Tibial artery (tissue), 4 donors: ENCODE data around the gene MATN4.

ENCODE experiments used
- DNase-seq, 2 donors: peaks; one replicate each; pipeline ENCODE4 v3.0.0-alpha.2; 2019
- H3K27ac ChIP-seq, 2 donors: fragments of 200-600 bp; sonication (generic) in 1 of 2; 1 replicate in 1 of 2; 2 replicates in 1 of 2; pipeline ENCODE4 v1.5.1; 2018 to 2019; ENCODE audit warnings: mild to moderate bottlenecking in 1 of 2
- H3K27me3 ChIP-seq, 2 donors: fragments of 200-600 bp; sonication (generic) in 1 of 2; one replicate each; pipeline versions ENCODE4 v1.5.1 to v1.6.0; 2016 to 2019
- H3K36me3 ChIP-seq, 3 donors: fragments of 200-600 bp; sonication (generic) in 2 of 3; one replicate each; pipeline ENCODE4 v1.5.1; 2016 to 2019; ENCODE audit warnings: mild to moderate bottlenecking in 2 of 3
- H3K4me1 ChIP-seq, 4 donors: fragments of 200-600 bp; sonication (generic) in 2 of 4; 1 replicate in 3 of 4; 2 replicates in 1 of 4; pipeline ENCODE4 v1.5.1; 2016 to 2019
- H3K4me3 ChIP-seq, 2 donors: fragments of 200-600 bp; sonication (generic) in 1 of 2; 1 replicate in 1 of 2; 2 replicates in 1 of 2; pipeline ENCODE4 v1.5.1; 2018 to 2019; ENCODE audit warnings: mild to moderate bottlenecking in 2 of 2
- H3K9me3 ChIP-seq, 3 donors: fragments of 200-600 bp; sonication (generic) in 1 of 3; one replicate each; pipeline ENCODE4 v1.5.1; 2016 to 2019
- intact Hi-C: fragments of 100-400 bp; cut with DNase I; formaldehyde crosslinking; loops from one replicate; pipeline ENCODE4 v1.15.0; 2023; ENCODE audit warnings: low total_unique reads
- TF ChIP-seq, protein P1 (sequence below), 2 experiments: fragments of 200-600 bp in 1 of 2; fragments of 450-650 bp in 1 of 2; IDR thresholded peaks; one replicate each; pipeline ENCODE4 v1.5.1; 2017 to 2019; ENCODE audit warnings: antibody characterized with exemption in 2 of 2, mild to moderate bottlenecking in 1 of 2, moderate library complexity in 1 of 2

MATN4 gene

DNA sequence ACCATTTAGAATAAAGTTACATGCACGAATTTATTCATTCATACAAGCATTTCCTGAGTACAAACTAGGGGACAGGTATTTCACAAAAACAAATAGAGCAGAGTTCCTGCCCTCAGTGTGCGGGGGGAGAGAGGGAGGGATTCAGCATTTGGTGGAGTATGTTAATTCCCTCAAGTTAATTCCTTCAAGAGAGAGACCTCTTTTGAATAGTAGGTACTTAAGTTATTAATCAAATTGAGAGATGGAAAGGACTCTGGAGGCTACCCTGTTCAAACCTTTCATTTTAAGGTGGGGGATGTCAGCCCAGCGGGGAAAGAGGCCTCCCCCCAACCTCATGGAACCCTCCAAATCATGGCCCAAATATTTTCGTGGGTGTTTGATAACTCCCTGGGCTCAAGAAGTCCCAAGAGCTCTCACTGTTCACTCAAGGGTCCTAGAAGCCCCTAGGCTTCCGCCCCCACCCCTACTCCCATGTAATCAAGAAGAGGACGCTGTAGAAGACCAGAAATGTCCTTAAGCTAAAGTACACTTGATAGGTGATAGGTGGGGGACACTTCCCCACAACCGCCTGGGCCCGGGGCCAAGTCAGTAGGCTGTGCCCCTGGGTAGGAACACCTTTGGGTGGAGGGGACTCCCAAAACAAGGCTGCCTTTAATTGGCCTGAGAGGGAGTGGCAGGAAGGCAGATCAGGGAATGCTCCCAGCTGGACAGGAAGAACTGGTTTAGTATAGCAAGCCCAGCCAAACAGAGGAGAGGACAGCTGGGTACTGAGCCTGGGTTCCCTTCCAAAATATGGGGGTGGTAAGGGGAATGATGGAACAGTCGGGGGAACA lies 37.2 kb upstream of the MATN4 start:
- H3K27me3 ChIP-seq = no peaks in the 10 kb centered on the region
- TF ChIP-seq, protein P1, sequence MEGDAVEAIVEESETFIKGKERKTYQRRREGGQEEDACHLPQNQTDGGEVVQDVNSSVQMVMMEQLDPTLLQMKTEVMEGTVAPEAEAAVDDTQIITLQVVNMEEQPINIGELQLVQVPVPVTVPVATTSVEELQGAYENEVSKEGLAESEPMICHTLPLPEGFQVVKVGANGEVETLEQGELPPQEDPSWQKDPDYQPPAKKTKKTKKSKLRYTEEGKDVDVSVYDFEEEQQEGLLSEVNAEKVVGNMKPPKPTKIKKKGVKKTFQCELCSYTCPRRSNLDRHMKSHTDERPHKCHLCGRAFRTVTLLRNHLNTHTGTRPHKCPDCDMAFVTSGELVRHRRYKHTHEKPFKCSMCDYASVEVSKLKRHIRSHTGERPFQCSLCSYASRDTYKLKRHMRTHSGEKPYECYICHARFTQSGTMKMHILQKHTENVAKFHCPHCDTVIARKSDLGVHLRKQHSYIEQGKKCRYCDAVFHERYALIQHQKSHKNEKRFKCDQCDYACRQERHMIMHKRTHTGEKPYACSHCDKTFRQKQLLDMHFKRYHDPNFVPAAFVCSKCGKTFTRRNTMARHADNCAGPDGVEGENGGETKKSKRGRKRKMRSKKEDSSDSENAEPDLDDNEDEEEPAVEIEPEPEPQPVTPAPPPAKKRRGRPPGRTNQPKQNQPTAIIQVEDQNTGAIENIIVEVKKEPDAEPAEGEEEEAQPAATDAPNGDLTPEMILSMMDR (IDR thresholded peaks at IDR 0.05) = no peak
- no peaks in the 10 kb centered on the region for H3K9me3 ChIP-seq
- H3K27ac ChIP-seq = peak overlapping the region; percentile 86 to 98
- peak overlapping the region; percentile 82 to 84 for H3K4me3 ChIP-seq
- peaks cover 0 to 83% (median 67%) of the 10 kb centered on the region in 4 donors for H3K4me1 ChIP-seq
- H3K36me3 ChIP-seq = peaks cover 0 to 6% (median 0%) of the 10 kb centered on the region in 3 donors
- intact Hi-C loops = loop anchor here (10.0 kb wide), 1 partner anchor 1161 kb away; the partner anchor contains the start of gene JPH2
- peak in 1 of 2 donors; percentile 65 for DNase-seq

DNA sequence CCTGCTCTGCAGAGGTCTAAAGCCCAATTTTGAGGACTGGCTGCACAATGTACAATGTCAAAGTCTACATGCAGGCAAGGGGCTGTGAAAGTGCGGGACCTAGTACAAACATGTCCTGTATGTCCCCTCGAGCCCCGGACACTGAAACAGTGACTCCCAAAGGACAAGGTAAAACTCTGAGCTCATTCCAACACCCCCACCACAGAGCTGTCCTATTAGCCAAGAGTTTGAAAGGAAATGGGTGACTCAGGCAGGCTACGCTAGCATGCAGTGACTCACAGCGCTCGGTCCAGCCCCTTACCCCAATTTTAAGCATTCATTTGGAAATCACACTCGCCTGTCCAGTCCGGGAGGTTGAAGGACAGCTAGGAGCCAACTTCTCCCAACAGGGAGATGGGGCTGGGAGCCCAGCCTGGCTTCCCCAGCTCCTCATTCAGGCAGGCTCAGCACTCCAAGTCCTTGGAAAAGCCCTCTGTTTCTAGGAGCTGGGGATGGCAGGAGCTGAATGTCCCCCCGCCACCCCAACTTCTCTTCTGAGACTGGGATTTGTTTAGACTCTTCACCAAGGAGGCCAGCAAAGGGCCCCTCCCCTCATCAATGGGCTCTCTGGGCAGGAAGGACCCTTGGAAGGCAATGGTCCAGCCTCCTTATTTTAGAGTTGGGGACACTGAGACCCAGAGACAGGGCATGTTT lies 36.2 kb upstream of the MATN4 start:
- intact Hi-C loops = loop anchor here (10.0 kb wide), 1 partner anchor 1160 kb away; the partner anchor contains the start of gene JPH2
- Histone ChIP-seq H3K4me1 (peaks cover 0 to 90% (median 75%) of the 10 kb centered on the region in 4 donors), H3K27ac (peak overlapping the region; percentile 86 to 98), H3K4me3 (peak overlapping the region; percentile 82 to 84), H3K9me3 (no peaks in the 10 kb centered on the region), H3K36me3 (peaks cover 0 to 6% (median 0%) of the 10 kb centered on the region in 3 donors), H3K27me3 (no peaks in the 10 kb centered on the region)
- TF ChIP-seq, protein P1 (IDR thresholded peaks at IDR 0.05) = no peak
- DNase-seq = peak; percentile 78 to 91

DNA sequence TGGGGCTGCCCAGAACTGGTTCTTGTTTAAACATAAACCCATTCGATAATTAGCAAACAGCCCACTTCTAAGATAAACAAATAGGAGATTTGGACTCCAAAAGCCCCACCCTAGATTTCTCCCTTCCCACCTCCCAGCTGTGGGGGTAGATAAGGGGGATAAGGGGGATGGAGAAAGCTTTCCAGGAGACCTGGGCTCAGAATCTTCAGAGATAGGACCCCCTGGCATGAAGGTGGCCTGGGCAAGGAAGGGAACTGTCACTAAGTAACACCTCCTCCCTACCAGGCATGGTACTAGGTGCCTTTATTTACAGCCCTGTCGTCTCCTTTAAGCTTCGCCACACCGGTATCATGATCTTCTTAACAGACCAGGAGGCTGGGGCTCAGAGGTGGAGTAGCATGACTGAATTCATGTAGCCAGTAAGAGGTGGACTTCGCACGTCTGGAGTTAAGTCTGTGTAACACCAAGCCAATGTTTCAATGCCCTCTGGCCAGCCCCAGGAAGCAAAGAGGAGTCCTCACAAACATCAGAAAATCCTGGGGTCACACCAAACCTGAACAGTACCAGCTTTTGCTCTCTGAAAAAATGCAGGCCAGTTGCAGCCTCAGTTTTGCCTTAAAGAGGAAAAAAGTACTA lies 35.6 kb upstream of the MATN4 start:
- H3K4me3 ChIP-seq = peak overlapping the region; percentile 19 to 84

GRCh38 chr20:45342855-45343531 lies 34.9 kb upstream of the MATN4 start:
- TF ChIP-seq, protein P1 (IDR thresholded peaks at IDR 0.05) = no peak
- H3K4me1 ChIP-seq = peaks cover 5 to 94% (median 84%) of the 10 kb centered on the region in 4 donors
- H3K9me3 ChIP-seq = no peaks in the 10 kb centered on the region
- no peaks in the 10 kb centered on the region for H3K27me3 ChIP-seq
- peak overlapping the region; percentile 86 to 98 for H3K27ac ChIP-seq
- peak overlapping the region; percentile 32 to 84 for H3K4me3 ChIP-seq
- peaks cover 0 to 6% (median 0%) of the 10 kb centered on the region in 3 donors for H3K36me3 ChIP-seq
- peak in 1 of 2 donors; percentile 37 for DNase-seq
- intact Hi-C loops = loop anchor here (10.0 kb wide), 1 partner anchor 1158 kb away; the partner anchor contains the start of gene JPH2

More for the DNA sequence above, 35.6 kb upstream of the MATN4 start:
- peak overlapping the region; percentile 86 to 98 for H3K27ac ChIP-seq
- DNase-seq = peak in 1 of 2 donors; percentile 64
- H3K4me1 ChIP-seq = peaks cover 0 to 90% (median 80%) of the 10 kb centered on the region in 4 donors
- peaks cover 0 to 6% (median 0%) of the 10 kb centered on the region in 3 donors for H3K36me3 ChIP-seq
- no peaks in the 10 kb centered on the region for H3K9me3 ChIP-seq
- H3K27me3 ChIP-seq = no peaks in the 10 kb centered on the region
- TF ChIP-seq, protein P1 (IDR thresholded peaks at IDR 0.05) = no peak
- intact Hi-C loops = loop anchor here (10.0 kb wide), 1 partner anchor 1159 kb away; the partner anchor contains the start of gene JPH2
